ENCODE data around the gene C19orf12. TPM values are rescaled to one million over a fixed set of nuclear protein-coding genes. Genes with fewer than 3 reads are reported as not detected.

C19orf12 gene
- total and polyA plus RNA-seq, 8 donors, result 11.0 to 16.9 (median 12.2) TPM

DNA sequence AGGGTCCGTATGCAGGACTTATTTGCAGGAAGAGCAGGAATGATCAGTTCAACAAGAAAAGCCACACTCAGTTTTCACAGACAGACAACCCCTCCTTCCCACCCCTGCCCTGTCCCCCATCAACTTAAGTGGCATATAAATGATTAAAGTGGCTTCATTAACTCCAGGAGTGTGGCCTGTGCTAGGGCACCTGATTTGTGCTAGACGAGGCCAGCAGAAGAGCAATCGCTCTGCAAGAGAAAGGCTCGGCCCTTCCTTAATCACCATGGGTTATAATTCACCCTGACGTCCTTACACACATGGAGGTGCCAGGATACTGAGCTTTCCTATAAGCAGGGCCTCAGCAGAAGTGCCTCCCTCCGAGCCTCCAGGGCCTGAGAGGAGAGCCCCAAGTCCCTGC lies 14.6 kb downstream of the C19orf12 start:
- Histone ChIP-seq H3K36me3 (peaks cover 0 to 8% (median 0%) of the 10 kb centered on the region in 3 donors), H3K4me3 (no peak overlapping the region), H3K27ac (no peak overlapping the region), H3K9me3 (no peaks in the 10 kb centered on the region), H3K4me1 (no peaks in the 10 kb centered on the region), H3K27me3 (no peaks in the 10 kb centered on the region)
- ATAC-seq (no peak), FAIRE-seq (no peak), DNase-seq (peak in 1 of 6 donors; percentile 13)
- intact Hi-C loops (cut with DNase I), result no loop called here
- TF ChIP-seq, protein P1, sequence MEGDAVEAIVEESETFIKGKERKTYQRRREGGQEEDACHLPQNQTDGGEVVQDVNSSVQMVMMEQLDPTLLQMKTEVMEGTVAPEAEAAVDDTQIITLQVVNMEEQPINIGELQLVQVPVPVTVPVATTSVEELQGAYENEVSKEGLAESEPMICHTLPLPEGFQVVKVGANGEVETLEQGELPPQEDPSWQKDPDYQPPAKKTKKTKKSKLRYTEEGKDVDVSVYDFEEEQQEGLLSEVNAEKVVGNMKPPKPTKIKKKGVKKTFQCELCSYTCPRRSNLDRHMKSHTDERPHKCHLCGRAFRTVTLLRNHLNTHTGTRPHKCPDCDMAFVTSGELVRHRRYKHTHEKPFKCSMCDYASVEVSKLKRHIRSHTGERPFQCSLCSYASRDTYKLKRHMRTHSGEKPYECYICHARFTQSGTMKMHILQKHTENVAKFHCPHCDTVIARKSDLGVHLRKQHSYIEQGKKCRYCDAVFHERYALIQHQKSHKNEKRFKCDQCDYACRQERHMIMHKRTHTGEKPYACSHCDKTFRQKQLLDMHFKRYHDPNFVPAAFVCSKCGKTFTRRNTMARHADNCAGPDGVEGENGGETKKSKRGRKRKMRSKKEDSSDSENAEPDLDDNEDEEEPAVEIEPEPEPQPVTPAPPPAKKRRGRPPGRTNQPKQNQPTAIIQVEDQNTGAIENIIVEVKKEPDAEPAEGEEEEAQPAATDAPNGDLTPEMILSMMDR (IDR thresholded peaks at IDR 0.05), result no peak
- 68 to 80% methylated on average over 6 of the region's 6 CpGs for WGBS, 2 donors

DNA sequence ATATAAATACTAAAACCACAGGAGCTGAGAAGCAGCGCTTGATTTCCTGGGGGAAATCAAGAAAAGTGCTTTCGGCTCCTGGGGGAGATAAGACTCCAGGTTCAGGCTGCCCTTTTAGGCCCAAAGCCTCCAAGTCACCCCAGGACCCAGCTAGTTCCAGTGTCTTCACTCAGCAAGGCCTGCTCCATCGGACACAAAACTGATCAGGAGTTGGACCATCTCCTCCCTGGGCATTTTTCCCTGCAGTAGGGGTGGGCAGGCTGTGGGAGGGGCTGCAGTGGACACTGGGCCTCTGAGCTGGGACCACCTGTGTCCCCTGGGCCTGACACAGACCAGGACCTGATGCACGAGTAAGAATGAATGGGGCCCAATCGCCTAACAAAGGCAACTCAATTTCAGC lies 15.2 kb downstream of the C19orf12 start:
- Histone ChIP-seq H3K4me3 (no peak overlapping the region), H3K27me3 (no peaks in the 10 kb centered on the region), H3K9me3 (no peaks in the 10 kb centered on the region), H3K27ac (no peak overlapping the region), H3K4me1 (no peaks in the 10 kb centered on the region), H3K36me3 (peaks cover 0 to 8% (median 0%) of the 10 kb centered on the region in 3 donors)
- FAIRE-seq, result no peak
- TF ChIP-seq, protein P1 (IDR thresholded peaks at IDR 0.05), result no peak
- intact Hi-C loops (cut with DNase I), result no loop called here
- no peak for ATAC-seq
- peak in 1 of 6 donors; percentile 13 for DNase-seq
- 71 to 83% methylated on average over 5 of the region's 5 CpGs for WGBS, 2 donors

DNA sequence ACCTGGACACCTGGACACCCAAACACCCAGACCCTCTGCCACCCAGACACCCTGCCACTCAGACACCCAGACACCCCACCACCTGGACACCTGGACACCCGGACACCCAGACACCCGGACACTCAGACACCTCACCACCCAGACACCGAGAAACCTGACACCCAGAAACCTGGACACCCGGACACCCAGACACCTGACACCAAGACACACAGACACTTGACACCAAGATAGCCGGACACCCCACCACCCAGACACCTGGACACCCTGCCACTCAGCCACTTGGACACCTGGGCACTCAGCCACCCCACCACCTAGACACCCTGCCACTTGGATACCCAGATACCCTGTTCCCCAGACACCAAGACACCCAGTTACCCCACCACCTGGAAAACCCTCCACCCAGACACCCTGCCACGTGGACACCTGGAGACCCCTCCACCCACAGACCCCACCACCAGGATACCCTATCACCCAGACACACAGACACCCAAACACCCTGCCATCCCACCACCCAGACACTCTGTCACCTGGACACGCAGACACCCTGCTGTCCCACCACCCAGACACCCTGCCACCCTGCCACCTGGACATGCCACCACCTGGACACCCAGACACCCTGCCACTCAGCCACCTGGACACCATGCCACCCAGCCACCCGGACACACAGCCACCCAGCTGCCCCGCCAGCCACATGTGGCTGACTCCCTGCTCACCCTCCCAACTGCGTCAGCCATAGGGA lies 17.4 kb downstream of the C19orf12 start:
- peaks cover 0 to 8% (median 0%) of the 10 kb centered on the region in 3 donors for H3K36me3 ChIP-seq
- no peak overlapping the region for H3K4me3 ChIP-seq
- intact Hi-C loops (cut with DNase I), result no loop called here
- DNase-seq (peak in 2 of 6 donors; percentile 39 to 77), ATAC-seq (no peak), FAIRE-seq (no peak)
- no peaks in the 10 kb centered on the region for H3K27me3 ChIP-seq
- no peak overlapping the region for H3K27ac ChIP-seq
- H3K4me1 ChIP-seq, result no peaks in the 10 kb centered on the region
- WGBS, 2 donors, result 62 to 78% methylated on average over 7 to 10 of the region's 10 CpGs
- H3K9me3 ChIP-seq, result no peaks in the 10 kb centered on the region
- TF ChIP-seq, protein P1 (IDR thresholded peaks at IDR 0.05), result no peak

DNA sequence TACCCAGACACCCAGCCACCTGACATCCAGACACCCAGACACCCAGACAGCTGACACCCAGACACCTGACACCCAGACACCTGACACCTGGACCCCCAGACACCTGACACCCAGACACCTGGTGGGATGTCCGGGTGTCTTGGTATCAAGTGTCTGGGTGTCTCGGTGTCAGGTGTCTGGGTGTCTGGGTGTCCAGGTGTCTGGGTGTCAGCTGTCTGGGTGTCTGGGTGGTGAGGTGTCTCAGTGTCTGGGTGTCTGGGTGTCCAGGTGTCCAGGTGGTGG lies 18.6 kb downstream of the C19orf12 start:
- WGBS, 2 donors, result 50 to 90% methylated on average over 2 of the region's 2 CpGs
- FAIRE-seq (no peak), DNase-seq (peak in 1 of 6 donors; percentile 23), ATAC-seq (no peak)
- Histone ChIP-seq H3K36me3 (no peaks in the 10 kb centered on the region), H3K4me3 (no peak overlapping the region), H3K27ac (no peak overlapping the region), H3K27me3 (no peaks in the 10 kb centered on the region), H3K4me1 (no peaks in the 10 kb centered on the region), H3K9me3 (no peaks in the 10 kb centered on the region)
- TF ChIP-seq, protein P1 (IDR thresholded peaks at IDR 0.05), result no peak
- intact Hi-C loops (cut with DNase I), result no loop called here

DNA sequence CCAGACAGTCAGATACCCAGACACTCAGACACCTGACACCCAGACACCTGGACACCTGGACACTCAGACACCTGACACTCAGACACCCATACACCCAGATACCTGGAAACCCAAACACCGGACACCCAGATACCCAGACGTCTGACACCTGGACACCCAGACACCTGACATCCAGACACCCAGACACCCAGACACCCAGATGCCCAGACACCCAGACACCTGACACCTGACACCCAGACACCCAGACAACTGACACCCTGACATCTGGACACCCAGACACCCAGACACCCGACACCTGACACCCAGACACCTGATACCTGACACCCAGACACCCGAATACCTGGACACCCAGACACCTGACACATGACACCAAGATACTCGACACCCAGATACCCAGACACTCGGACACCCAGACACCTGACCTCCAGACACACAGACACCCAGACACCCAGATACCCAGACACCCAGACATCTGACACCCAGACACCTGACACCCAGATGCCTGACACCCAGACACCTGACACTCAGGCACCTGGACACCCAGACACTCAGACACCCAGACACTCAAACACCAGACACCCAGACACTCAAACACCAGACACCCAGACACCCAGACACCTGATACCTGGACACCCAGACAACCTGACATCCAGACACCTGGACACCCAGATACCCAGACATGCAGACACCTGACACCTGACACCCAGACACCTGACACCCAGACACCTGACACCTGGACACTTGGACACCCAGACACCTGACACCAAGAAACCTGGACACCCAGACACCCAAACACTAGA lies 19.1 kb downstream of the C19orf12 start:
- H3K36me3 ChIP-seq, result no peaks in the 10 kb centered on the region
- no peaks in the 10 kb centered on the region for H3K27me3 ChIP-seq
- DNase-seq, result no peak
- TF ChIP-seq, protein P1 (IDR thresholded peaks at IDR 0.05), result no peak
- intact Hi-C loops (cut with DNase I), result no loop called here
- H3K27ac ChIP-seq, result no peak overlapping the region
- no peak overlapping the region for H3K4me3 ChIP-seq
- FAIRE-seq, result no peak
- no peaks in the 10 kb centered on the region for H3K9me3 ChIP-seq
- WGBS, 2 donors, result 71 to 78% methylated on average over 6 of the region's 6 CpGs
- no peaks in the 10 kb centered on the region for H3K4me1 ChIP-seq
- ATAC-seq, result no peak
